ENCODE data around the gene MRPS31.

Gene MRPS31

GRCh38 chr13:40781717-40782116 is 10.7 kb upstream of the MRPS31 start:
- TF ChIP-seq CTCF (IDR thresholded peaks at IDR 0.05; ENCODE audit: insufficient read depth, low read depth, low read length, missing control alignments) = no peak
- no peak overlapping the region for H3K4me3 ChIP-seq (ENCODE audit: low read depth, low read length)
- DNase-seq (ENCODE audit: low read depth) = no peak

DNA sequence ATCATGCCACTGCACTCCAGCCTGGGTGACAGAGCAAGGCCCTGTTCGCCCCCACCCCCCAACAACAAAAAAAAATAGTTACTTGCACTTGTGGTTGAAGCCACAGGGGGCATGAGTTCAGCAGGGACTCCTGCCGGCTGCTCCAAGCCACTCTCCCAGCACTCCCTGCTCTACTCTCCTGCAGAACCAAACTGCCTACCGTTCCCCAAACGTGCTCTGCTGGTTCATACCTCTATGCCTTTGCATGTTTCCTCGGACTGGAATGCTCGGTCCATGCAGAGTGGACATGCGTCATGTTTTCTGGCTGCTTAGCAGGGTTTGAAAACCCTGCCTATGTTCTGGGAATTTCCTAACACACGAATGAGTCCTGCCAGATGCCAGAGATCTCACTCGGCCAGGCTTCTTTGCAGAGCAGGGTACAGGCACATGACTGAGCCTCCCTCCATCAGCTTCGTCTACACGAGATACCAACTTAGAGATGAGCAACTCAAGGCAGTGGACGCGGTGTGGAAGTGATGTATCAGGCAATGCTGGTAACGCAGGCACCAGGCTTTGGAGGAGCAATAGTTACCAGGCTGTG is 9.9 kb upstream of the MRPS31 start:
- no peak overlapping the region for H3K4me3 ChIP-seq (ENCODE audit: low read depth, low read length)
- DNase-seq (ENCODE audit: low read depth) = no peak
- TF ChIP-seq CTCF (IDR thresholded peaks at IDR 0.05; ENCODE audit: insufficient read depth, low read depth, low read length, missing control alignments) = no peak

DNA sequence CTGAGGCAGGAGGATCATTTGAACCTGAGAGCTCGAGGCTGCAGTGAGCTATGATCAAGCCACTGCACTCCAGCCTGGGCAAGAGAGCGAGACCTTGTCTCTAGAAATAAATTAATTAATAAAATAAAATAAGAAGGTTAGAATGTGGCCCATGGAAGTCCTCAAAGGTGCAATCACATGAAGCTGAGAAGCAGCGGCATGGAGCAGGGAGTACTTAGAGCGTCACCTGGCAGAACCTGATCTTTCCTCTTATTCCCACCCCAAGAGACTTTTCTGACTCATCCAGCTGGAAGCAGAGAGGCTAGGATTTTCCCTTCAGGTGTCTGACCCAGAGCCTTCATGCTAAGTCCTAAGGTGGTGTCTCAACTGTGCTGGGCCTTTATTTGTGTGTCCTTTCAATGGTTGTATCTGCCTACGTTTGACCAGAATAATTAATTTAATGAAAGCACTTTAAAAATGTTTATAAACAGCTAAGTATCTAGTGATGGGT is 8.9 kb upstream of the MRPS31 start:
- no peak for DNase-seq (ENCODE audit: low read depth)
- TF ChIP-seq CTCF (IDR thresholded peaks at IDR 0.05; ENCODE audit: insufficient read depth, low read depth, low read length, missing control alignments) = no peak
- H3K4me3 ChIP-seq (ENCODE audit: low read depth, low read length) = no peak overlapping the region

DNA sequence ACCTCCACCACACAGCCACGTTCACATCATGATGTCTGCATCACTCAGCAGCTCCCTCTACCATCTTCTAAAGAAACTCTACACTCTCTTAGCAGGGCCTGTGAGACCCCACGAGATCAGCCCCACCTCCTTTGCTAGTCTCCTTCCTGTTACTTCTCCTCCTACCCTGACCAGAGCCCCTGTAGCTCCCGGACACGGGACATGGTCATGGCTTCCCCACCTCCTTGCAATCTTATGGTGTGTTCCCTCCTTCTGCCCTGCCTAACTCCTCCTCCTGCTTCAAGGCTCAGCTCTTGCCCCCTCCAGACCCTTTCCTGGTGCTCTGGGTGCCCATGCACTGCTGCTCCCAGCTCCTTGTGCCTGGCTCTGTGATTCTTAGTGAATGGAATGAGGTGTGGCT is 8.1 kb upstream of the MRPS31 start:
- no peak for DNase-seq (ENCODE audit: low read depth)
- no peak for TF ChIP-seq CTCF (IDR thresholded peaks at IDR 0.05; ENCODE audit: insufficient read depth, low read depth, low read length, missing control alignments)
- no peak overlapping the region for H3K4me3 ChIP-seq (ENCODE audit: low read depth, low read length)

DNA sequence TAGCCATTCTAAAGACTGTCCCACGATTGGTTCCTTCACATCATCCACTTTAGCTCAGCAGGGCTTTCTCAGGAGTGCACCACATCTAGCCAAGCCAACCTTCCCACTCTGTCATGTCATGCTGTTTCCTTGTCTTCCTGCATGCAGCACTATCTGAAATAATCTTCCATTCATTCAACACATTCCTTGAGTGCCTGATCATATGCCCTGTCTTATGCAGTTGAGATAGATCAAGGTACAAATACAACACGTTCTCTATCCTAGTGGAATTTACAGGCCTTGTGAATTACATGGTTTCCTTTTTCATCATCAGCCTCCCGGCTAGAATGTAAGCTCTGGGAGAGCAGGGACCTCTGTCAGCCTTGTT is 6.8 kb upstream of the MRPS31 start:
- no peak for DNase-seq (ENCODE audit: low read depth)
- H3K4me3 ChIP-seq (ENCODE audit: low read depth, low read length) = no peak overlapping the region
- TF ChIP-seq CTCF (IDR thresholded peaks at IDR 0.05; ENCODE audit: insufficient read depth, low read depth, low read length, missing control alignments) = no peak

GRCh38 chr13:40777166-40777808 is 6.3 kb upstream of the MRPS31 start:
- DNase-seq (ENCODE audit: low read depth) = peak; percentile 80
- peak overlapping the region; percentile 39 for H3K4me3 ChIP-seq (ENCODE audit: low read depth, low read length)
- TF ChIP-seq CTCF (IDR thresholded peaks at IDR 0.05; ENCODE audit: insufficient read depth, low read depth, low read length, missing control alignments) = peak; percentile 54
